Body of pancreas (tissue), 4 donors: Measurements from ENCODE around the gene SLX4IP. TPM values are rescaled to one million over a fixed set of nuclear protein-coding genes. Genes with fewer than 3 reads are reported as not detected.
A peak's percentile ranks its signal among the peaks of the same experiment; 100 is the strongest.

Source experiments
- ATAC-seq: fragments of 150-250 bp; one replicate; pipeline ENCODE4 v1.9.1; 2016
- DNase-seq, 4 donors: peaks; one replicate each; pipeline ENCODE4 v3.0.0-alpha.2; 2019
- H3K27ac ChIP-seq, 4 donors: fragments of 200-600 bp; sonication (generic); 1 replicate in 3 of 4; 2 replicates in 1 of 4; pipeline versions ENCODE4 v1.5.1 to v1.6.1; 2016 to 2019; ENCODE audit warnings: mild to moderate bottlenecking in 1 of 4, mixed read lengths in 1 of 4, moderate library complexity in 1 of 4
- H3K27me3 ChIP-seq, 2 donors: fragments of 200-600 bp; sonication (generic); one replicate each; pipeline ENCODE4 v1.6.0; 2016; ENCODE audit warnings: mild to moderate bottlenecking in 1 of 2
- H3K36me3 ChIP-seq, 2 donors: fragments of 200-600 bp; sonication (generic); replicated peaks in 1 of 2; 2 replicates each; pipeline ENCODE4 v1.5.1; 2016; ENCODE audit warnings: low read depth in 2 of 2; ENCODE audit not compliant: insufficient read depth in 1 of 2
- H3K4me1 ChIP-seq: fragments of 200-600 bp; sonication (generic); one replicate; pipeline ENCODE4 v1.6.0; 2016
- H3K4me3 ChIP-seq, 2 donors: fragments of 200-600 bp; sonication (generic); 1 replicate in 1 of 2; 2 replicates in 1 of 2; pipeline ENCODE4 v1.5.1; 2016 to 2019
- H3K9me3 ChIP-seq, 3 donors: fragments of 200-600 bp; sonication (generic); 1 replicate in 2 of 3; 2 replicates in 1 of 3; pipeline ENCODE4 v1.5.1; 2016
- POLR2A ChIP-seq, 3 donors: fragments of 450-650 bp; IDR thresholded peaks; one replicate each; pipeline ENCODE4 v1.6.1; 2016; ENCODE audit warnings: antibody characterized with exemption in 3 of 3, mild to moderate bottlenecking in 2 of 3
- WGBS, 2 donors: methylation state at CpG; one replicate each; pipeline ENCODE4 v1.1.5; 2017; 5-methylcytosine and 5-hydroxymethylcytosine counted together
- intact Hi-C: fragments of 100-400 bp; cut with DNase I; formaldehyde crosslinking; loops from one replicate; pipeline ENCODE4 v1.15.1; 2023
- total RNA-seq, 2 donors: library from RNA; depleted of rRNA; stranded (reverse); fragments of >200 nt; gene quantifications; one replicate each; pipeline ENCODE4 v1.1.0, GENCODE V29; 2016
- TF ChIP-seq, protein P1 (sequence below), 7 experiments: fragments of 450-650 bp in 4 of 7; fragments of 200-600 bp in 3 of 7; sonication (generic) in 3 of 7; IDR thresholded peaks; one replicate each; pipeline ENCODE4 v1.5.1; 2016 to 2019; ENCODE audit warnings: antibody characterized with exemption in 7 of 7

The SLX4IP gene
- total RNA-seq, 2 donors from 2014 or later: 4.3 to 4.7 TPM

DNA sequence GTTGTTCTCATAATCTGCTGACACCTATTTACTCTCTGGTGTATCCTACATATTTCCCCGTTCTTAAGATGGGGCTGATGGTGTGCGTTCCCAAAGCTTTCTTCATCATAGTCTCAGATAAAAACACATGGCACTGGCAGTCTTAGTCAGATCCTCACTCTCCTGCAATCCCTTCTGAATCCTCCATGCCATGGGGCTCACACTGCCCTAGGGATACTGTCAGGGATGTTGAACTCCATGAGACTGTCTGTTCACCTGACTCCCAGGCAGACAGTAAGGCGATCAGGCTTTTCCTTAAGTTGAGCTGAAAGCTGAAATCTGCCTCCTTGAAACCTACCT, 76.0 kb downstream of the SLX4IP start:
- WGBS, 2 donors: 77 to 91% methylated on average over 3 of the region's 3 CpGs
- DNase-seq (no peak), ATAC-seq (peak; percentile 10)
- Histone ChIP-seq H3K36me3 (no peaks in the 10 kb centered on the region), H3K9me3 (no peaks in the 10 kb centered on the region), H3K27me3 (no peaks in the 10 kb centered on the region), H3K4me1 (peaks cover 24% of the 10 kb centered on the region), H3K27ac (peak overlapping the region in 3 of 4 donors; percentile 10 to 56 (median 16)), H3K4me3 (no peak overlapping the region)
- TF ChIP-seq, protein P1, sequence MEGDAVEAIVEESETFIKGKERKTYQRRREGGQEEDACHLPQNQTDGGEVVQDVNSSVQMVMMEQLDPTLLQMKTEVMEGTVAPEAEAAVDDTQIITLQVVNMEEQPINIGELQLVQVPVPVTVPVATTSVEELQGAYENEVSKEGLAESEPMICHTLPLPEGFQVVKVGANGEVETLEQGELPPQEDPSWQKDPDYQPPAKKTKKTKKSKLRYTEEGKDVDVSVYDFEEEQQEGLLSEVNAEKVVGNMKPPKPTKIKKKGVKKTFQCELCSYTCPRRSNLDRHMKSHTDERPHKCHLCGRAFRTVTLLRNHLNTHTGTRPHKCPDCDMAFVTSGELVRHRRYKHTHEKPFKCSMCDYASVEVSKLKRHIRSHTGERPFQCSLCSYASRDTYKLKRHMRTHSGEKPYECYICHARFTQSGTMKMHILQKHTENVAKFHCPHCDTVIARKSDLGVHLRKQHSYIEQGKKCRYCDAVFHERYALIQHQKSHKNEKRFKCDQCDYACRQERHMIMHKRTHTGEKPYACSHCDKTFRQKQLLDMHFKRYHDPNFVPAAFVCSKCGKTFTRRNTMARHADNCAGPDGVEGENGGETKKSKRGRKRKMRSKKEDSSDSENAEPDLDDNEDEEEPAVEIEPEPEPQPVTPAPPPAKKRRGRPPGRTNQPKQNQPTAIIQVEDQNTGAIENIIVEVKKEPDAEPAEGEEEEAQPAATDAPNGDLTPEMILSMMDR (IDR thresholded peaks at IDR 0.05): no peak
- no peak for TF ChIP-seq POLR2A (IDR thresholded peaks at IDR 0.05)
- intact Hi-C loops: no loop called here

GRCh38 chr20:10511509-10512251, 76.6 kb downstream of the SLX4IP start:
- intact Hi-C loops: no loop called here
- Histone ChIP-seq H3K36me3 (no peaks in the 10 kb centered on the region), H3K4me1 (peaks cover 19% of the 10 kb centered on the region), H3K27ac (peak overlapping the region in 3 of 4 donors; percentile 12 to 56 (median 16)), H3K4me3 (no peak overlapping the region), H3K27me3 (no peaks in the 10 kb centered on the region), H3K9me3 (no peaks in the 10 kb centered on the region)
- peak; percentile 68 to 85 (median 80) for DNase-seq
- peak; percentile 94 for ATAC-seq
- TF ChIP-seq POLR2A (IDR thresholded peaks at IDR 0.05): no peak
- TF ChIP-seq, protein P1 (IDR thresholded peaks at IDR 0.05): no peak
- 22 to 23% methylated on average over 5 of the region's 5 CpGs for WGBS, 2 donors

- 73 to 82% methylated on average over 2 of the region's 2 CpGs for WGBS, 2 donors
- no peak for DNase-seq
- no peaks in the 10 kb centered on the region for H3K36me3 ChIP-seq
- H3K27me3 ChIP-seq: no peaks in the 10 kb centered on the region
- H3K27ac ChIP-seq: no peak overlapping the region
- intact Hi-C loops: no loop called here
- H3K9me3 ChIP-seq: no peaks in the 10 kb centered on the region
- no peak overlapping the region for H3K4me3 ChIP-seq
- TF ChIP-seq, protein P1 (IDR thresholded peaks at IDR 0.05): no peak
- TF ChIP-seq POLR2A (IDR thresholded peaks at IDR 0.05): no peak
- H3K4me1 ChIP-seq: peaks cover 17% of the 10 kb centered on the region
- ATAC-seq: no peak
Measured at GRCh38 chr20:10513061-10513460, 78.0 kb downstream of the SLX4IP start.

- WGBS, 2 donors: 63 to 88% methylated on average over 4 of the region's 4 CpGs
- Histone ChIP-seq H3K9me3 (no peaks in the 10 kb centered on the region), H3K4me1 (peaks cover 9% of the 10 kb centered on the region), H3K36me3 (no peaks in the 10 kb centered on the region), H3K27me3 (no peaks in the 10 kb centered on the region), H3K4me3 (no peak overlapping the region), H3K27ac (no peak overlapping the region)
- no peak for TF ChIP-seq POLR2A (IDR thresholded peaks at IDR 0.05)
- TF ChIP-seq, protein P1 (IDR thresholded peaks at IDR 0.05): no peak
- intact Hi-C loops: no loop called here
- no peak for DNase-seq
- no peak for ATAC-seq
Measured at GRCh38 chr20:10513931-10514575, 78.9 kb downstream of the SLX4IP start.
